ENCODE results near the gene BID.

- no peak for TF ChIP-seq POLR2A (IDR thresholded peaks at IDR 0.05; ENCODE audit: low read length)
- no peak for TF ChIP-seq GATA1 (IDR thresholded peaks at IDR 0.05; ENCODE audit: low read depth, low read length)
These were observed 75.3 kb downstream of the BID start for GRCh38 chr22:17698948-17699347.
